ENCODE data around the gene NOTCH4.

The NOTCH4 gene

DNA sequence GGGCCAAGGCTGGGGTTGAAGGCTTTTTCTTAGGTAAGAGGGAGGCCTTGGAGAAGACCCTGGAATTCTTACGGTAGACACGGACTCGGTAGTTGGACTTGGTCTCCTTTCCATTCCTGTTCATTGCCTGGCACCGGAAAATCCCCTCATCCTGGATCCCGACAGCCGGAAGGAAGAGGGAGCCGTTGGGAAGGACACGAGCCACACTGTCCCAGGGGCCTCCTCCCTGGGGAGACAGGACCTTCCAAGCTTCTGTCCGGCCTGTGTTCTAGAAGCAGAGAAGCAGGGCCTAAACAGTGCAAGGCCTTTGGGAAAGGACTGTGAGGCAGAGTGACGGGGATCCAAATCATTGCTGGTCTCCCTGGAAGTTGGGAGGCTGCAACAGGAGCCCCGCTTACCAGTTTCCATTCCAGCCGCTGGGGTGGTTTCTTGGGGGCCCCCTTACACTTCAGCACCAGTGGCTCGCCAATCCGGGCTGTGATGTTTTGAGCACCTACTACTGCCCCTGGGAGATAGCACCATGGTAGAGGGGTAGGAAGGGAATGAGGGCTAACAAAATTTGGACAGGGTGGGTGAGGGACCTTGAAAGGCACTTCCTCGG is 40.3 kb downstream of the NOTCH4 start:
- no peak overlapping the region for H3K9ac ChIP-seq (ENCODE audit: low read length)
- H3K4me3 ChIP-seq (ENCODE audit: low read length), result no peak overlapping the region
- H3K4me1 ChIP-seq (ENCODE audit: low read length), result peaks cover 34% of the 10 kb centered on the region
- no peak overlapping the region for H3K4me2 ChIP-seq (ENCODE audit: low read length)
- no peaks in the 10 kb centered on the region for H4K20me1 ChIP-seq (ENCODE audit: insufficient read depth, low read length)
- no peak overlapping the region for H3K27ac ChIP-seq (ENCODE audit: low read length)
- no peak overlapping the region for H2AFZ ChIP-seq (ENCODE audit: low read depth, low read length)
- H3K9me3 ChIP-seq (ENCODE audit: insufficient read depth, low read length), result no peaks in the 10 kb centered on the region
- TF ChIP-seq EZH2phosphoT487 (IDR thresholded peaks at IDR 0.05; ENCODE audit: low read depth), result no peak
- TF ChIP-seq CTCF (IDR thresholded peaks at IDR 0.05; ENCODE audit: low read depth, low read length), result no peak
- no peaks in the 10 kb centered on the region for H3K27me3 ChIP-seq (ENCODE audit: low read depth, low read length)
- peaks cover 20% of the 10 kb centered on the region for H3K36me3 ChIP-seq (replicated peaks; ENCODE audit: low read depth, low read length)
- peaks cover 24% of the 10 kb centered on the region for H3K79me2 ChIP-seq (ENCODE audit: low read length)

GRCh38 chr6:32183030-32183429 is 40.8 kb downstream of the NOTCH4 start:
- Histone ChIP-seq H3K79me2 (ENCODE audit: low read length) (peaks cover 19% of the 10 kb centered on the region; the same call in 1 of the 2 replicates), H2AFZ (ENCODE audit: low read depth, low read length) (no peak overlapping the region), H3K27ac (ENCODE audit: low read length) (no peak overlapping the region), H4K20me1 (ENCODE audit: insufficient read depth, low read length) (no peaks in the 10 kb centered on the region), H3K4me3 (ENCODE audit: low read length) (no peak overlapping the region), H3K4me1 (ENCODE audit: low read length) (peaks cover 29% of the 10 kb centered on the region), H3K36me3 (replicated peaks; ENCODE audit: low read depth, low read length) (peaks cover 20% of the 10 kb centered on the region), H3K9ac (ENCODE audit: low read length) (no peak overlapping the region), H3K4me2 (ENCODE audit: low read length) (no peak overlapping the region), H3K27me3 (ENCODE audit: low read depth, low read length) (no peaks in the 10 kb centered on the region), H3K9me3 (ENCODE audit: insufficient read depth, low read length) (no peaks in the 10 kb centered on the region)
- TF ChIP-seq EZH2phosphoT487 (IDR thresholded peaks at IDR 0.05; ENCODE audit: low read depth) (no peak), CTCF (IDR thresholded peaks at IDR 0.05; ENCODE audit: low read depth, low read length) (no peak)

DNA sequence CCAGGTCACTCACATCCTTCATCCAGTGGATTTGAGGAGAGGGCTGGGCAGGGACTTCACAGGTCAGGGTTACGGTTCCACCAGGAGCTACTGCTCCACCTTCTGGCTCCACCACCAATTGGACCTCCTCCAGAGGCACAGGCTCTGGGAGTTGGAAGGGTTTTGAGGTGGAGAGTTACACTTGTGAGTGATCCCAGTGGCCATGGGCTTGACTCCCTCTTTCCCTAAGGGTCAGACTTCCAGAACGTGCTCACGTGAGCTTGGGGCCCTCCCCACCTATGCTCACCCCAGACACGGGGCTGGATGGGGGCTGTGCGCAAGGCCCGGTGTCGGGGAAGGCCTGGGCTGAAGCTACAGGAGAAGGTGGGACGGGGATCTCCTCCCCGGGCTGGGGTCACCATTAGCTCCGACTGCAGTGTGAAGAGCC is 41.3 kb downstream of the NOTCH4 start:
- Histone ChIP-seq H3K9ac (ENCODE audit: low read length) (no peak overlapping the region), H3K79me2 (ENCODE audit: low read length) (peaks cover 14% of the 10 kb centered on the region; the same call in 1 of the 2 replicates), H3K4me3 (ENCODE audit: low read length) (no peak overlapping the region), H3K27me3 (ENCODE audit: low read depth, low read length) (no peaks in the 10 kb centered on the region), H2AFZ (ENCODE audit: low read depth, low read length) (no peak overlapping the region), H3K4me2 (ENCODE audit: low read length) (no peak overlapping the region), H3K27ac (ENCODE audit: low read length) (no peak overlapping the region), H4K20me1 (ENCODE audit: insufficient read depth, low read length) (no peaks in the 10 kb centered on the region), H3K9me3 (ENCODE audit: insufficient read depth, low read length) (no peaks in the 10 kb centered on the region), H3K36me3 (replicated peaks; ENCODE audit: low read depth, low read length) (peaks cover 16% of the 10 kb centered on the region), H3K4me1 (ENCODE audit: low read length) (peaks cover 24% of the 10 kb centered on the region)
- TF ChIP-seq CTCF (IDR thresholded peaks at IDR 0.05; ENCODE audit: low read depth, low read length) (no peak), EZH2phosphoT487 (IDR thresholded peaks at IDR 0.05; ENCODE audit: low read depth) (no peak)

DNA sequence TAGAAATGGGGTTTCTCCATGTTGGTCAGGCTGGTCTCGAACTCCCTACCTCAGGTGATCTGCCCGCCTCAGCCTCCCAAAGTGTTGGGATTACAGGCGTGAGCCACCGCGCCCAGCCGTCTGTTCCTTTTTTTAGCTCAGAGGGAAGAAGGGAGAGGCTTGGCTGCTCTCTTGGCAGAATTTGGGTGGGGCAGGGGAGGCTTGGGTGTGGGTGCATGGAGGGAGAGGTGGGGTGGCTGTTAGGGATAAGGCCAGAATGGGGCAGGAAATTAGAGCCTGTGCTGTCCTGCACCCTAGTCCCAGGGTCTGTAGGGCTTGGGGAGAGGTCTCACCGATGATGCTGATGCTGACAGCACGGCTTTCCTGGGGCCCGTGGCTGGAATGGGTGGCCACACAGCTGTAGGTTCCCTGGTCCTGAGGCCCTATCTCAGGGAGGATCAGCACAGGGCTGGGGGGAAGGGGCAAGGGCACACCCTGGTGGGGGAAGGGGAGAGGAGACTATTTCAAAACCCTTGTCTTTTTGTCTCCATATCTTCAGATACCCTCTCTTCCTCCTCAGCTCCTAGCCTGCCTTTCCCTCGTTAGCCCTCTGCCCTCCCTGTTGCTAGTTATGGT is 41.8 kb downstream of the NOTCH4 start:
- Histone ChIP-seq H3K4me3 (ENCODE audit: low read length) (no peak overlapping the region), H3K36me3 (replicated peaks; ENCODE audit: low read depth, low read length) (peaks cover 15% of the 10 kb centered on the region), H2AFZ (ENCODE audit: low read depth, low read length) (no peak overlapping the region), H3K4me1 (ENCODE audit: low read length) (peaks cover 20% of the 10 kb centered on the region), H4K20me1 (ENCODE audit: insufficient read depth, low read length) (no peaks in the 10 kb centered on the region), H3K4me2 (ENCODE audit: low read length) (no peak overlapping the region), H3K27me3 (ENCODE audit: low read depth, low read length) (no peaks in the 10 kb centered on the region), H3K9me3 (ENCODE audit: insufficient read depth, low read length) (no peaks in the 10 kb centered on the region), H3K27ac (ENCODE audit: low read length) (no peak overlapping the region), H3K79me2 (ENCODE audit: low read length) (peaks cover 12% of the 10 kb centered on the region; the same call in 1 of the 2 replicates), H3K9ac (ENCODE audit: low read length) (no peak overlapping the region)
- no peak for TF ChIP-seq CTCF (IDR thresholded peaks at IDR 0.05; ENCODE audit: low read depth, low read length)
- TF ChIP-seq EZH2phosphoT487 (IDR thresholded peaks at IDR 0.05; ENCODE audit: low read depth), result no peak
